ENCODE measurements around the gene RABGAP1.

The RABGAP1 gene

DNA sequence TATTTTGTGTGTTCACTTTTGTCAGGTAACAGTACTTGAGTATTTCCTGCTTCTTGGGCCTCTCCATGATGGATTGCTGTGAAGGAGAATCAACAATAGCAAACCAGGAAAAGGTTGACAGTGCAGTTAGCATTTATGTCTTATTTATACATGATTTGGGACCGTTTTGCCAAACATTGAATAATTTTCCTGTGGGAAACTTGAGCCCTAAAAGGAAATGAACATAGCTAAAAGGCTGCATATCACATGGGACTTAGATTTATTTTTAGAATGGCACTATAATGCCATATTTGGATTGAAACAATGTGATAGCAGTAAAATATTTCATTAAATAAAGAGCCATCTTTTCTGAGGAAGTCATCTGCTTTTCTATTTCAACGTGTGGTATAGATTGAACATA lies 107.9 kb downstream of the RABGAP1 start:
- ChIA-PET POLR2A (interaction anchor here (1.2 kb wide), 1 partner anchor 9 kb away, joined by 3 read pairs; no protein-coding TSS in a partner anchor), CTCF (interaction anchor here (1.0 kb wide), 1 partner anchor 25 kb away, joined by 3 read pairs; no protein-coding TSS in a partner anchor)
- TF ChIP-seq SUZ12 (IDR thresholded peaks at IDR 0.05): no peak
- DNase-seq (ENCODE audit: extremely low spot score): no peak

DNA sequence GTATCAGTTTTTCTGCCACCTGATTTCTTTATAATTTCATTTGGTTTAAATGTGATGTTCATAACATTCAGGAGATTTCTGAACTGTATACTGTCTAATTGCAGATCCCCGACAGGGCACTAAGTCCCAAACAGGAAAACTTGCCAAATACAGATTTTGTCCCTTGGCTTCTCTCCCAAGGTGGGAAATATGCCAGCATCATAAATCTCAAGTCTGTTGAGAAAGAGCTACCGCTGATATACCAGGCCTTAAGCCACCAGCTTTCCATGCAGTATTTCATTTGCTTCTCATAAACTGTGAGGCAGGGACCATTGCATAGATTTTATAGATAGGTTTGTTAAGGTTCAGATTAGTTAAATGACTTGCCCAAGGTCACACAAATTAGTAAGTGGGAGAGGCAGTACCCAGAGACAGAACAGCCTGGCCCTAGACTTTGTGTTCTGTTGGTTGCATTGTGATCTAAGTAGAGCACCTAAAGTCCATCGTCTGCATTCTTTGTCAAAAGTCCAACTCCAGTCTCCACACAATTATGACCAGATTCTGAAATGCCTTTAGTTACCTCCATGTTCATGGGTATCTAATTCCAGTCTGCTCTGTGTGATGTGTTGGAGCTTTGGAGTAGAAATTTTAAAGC lies 108.9 kb downstream of the RABGAP1 start:
- DNase-seq (ENCODE audit: extremely low spot score): no peak
- POLR2A ChIA-PET: interaction anchor here (1.2 kb wide), 1 partner anchor 10 kb away, joined by 3 read pairs; no protein-coding TSS in a partner anchor
- TF ChIP-seq ZNF384 (IDR thresholded peaks at IDR 0.05): no peak
- no peak for TF ChIP-seq HDGF (IDR thresholded peaks at IDR 0.05; ENCODE audit: borderline replicate concordance)
- TF ChIP-seq FOXA1 (IDR thresholded peaks at IDR 0.05): no peak
- TF ChIP-seq, protein P1, sequence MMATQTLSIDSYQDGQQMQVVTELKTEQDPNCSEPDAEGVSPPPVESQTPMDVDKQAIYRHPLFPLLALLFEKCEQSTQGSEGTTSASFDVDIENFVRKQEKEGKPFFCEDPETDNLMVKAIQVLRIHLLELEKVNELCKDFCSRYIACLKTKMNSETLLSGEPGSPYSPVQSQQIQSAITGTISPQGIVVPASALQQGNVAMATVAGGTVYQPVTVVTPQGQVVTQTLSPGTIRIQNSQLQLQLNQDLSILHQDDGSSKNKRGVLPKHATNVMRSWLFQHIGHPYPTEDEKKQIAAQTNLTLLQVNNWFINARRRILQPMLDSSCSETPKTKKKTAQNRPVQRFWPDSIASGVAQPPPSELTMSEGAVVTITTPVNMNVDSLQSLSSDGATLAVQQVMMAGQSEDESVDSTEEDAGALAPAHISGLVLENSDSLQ (IDR thresholded peaks at IDR 0.05): no peak
- TF ChIP-seq SP1 (IDR thresholded peaks at IDR 0.05): no peak
- no peak for TF ChIP-seq ELF4 (IDR thresholded peaks at IDR 0.05)
- no peak for TF ChIP-seq TARDBP (IDR thresholded peaks at IDR 0.05)
- TF ChIP-seq FOXK2 (IDR thresholded peaks at IDR 0.05): no peak
- no peak for TF ChIP-seq FOXM1 (IDR thresholded peaks at IDR 0.05; ENCODE audit: borderline replicate concordance)
- TF ChIP-seq NFRKB (IDR thresholded peaks at IDR 0.05): no peak
- no peak for TF ChIP-seq ARNT (IDR thresholded peaks at IDR 0.05)
- TF ChIP-seq L3MBTL2 (conservative IDR thresholded peaks at IDR 0.05): no peak
- CTCF ChIA-PET: no interaction called here

DNA sequence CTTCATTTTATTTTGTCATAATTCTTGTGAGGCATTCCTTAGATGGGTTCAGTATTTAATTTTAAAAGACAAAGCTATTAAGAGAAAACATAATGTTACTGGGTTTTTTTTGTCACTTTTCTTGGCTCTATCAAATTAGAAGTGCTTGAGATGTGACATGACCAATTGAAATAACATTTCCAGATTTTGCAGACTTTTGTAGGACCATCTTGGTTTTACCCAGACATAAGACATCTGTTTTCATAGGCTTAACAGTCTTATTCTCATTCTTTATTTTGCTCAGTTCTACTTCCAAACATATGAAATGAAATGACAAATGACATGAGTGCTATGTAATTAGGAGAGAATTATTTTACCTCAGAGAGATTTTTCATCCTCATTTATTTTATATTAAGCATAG lies 112.2 kb downstream of the RABGAP1 start:
- TF ChIP-seq L3MBTL2 (conservative IDR thresholded peaks at IDR 0.05) (no peak), FOXM1 (IDR thresholded peaks at IDR 0.05; ENCODE audit: borderline replicate concordance) (no peak), NFRKB (IDR thresholded peaks at IDR 0.05) (no peak), SP1 (IDR thresholded peaks at IDR 0.05) (no peak), LEF1 (IDR thresholded peaks at IDR 0.05; ENCODE audit: borderline replicate concordance) (no peak)
- TF ChIP-seq, protein P1 (IDR thresholded peaks at IDR 0.05): no peak
- no peak for DNase-seq (ENCODE audit: extremely low spot score)
- ChIA-PET POLR2A (no interaction called here), CTCF (no interaction called here)

DNA sequence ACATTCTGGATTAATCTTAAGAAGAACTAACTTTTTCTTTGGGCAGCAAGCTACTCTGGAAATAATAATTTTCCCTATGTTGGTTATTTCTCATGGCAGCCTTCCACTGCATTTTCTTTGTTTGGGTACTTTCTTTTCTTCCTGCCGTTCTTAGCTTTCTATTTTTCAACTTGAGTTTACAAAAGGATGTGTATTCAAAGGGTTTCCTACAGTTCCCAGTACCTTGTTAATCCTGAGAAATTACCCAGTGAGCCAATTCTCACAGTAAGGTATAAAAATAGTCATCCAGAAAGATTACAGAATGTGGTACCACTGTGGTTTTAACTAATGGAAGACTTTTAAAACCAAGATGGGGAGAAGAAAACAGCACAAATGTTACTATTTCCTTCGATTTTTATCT lies 112.9 kb downstream of the RABGAP1 start:
- TF ChIP-seq FOXA1 (IDR thresholded peaks at IDR 0.05): no peak
- no peak for TF ChIP-seq FOXK2 (IDR thresholded peaks at IDR 0.05)
- TF ChIP-seq, protein P1 (IDR thresholded peaks at IDR 0.05): no peak
- TF ChIP-seq LEF1 (IDR thresholded peaks at IDR 0.05; ENCODE audit: borderline replicate concordance): no peak
- TF ChIP-seq HDGF (IDR thresholded peaks at IDR 0.05; ENCODE audit: borderline replicate concordance): no peak
- no peak for TF ChIP-seq SP1 (IDR thresholded peaks at IDR 0.05)
- no peak for TF ChIP-seq ELF4 (IDR thresholded peaks at IDR 0.05)
- TF ChIP-seq SUZ12 (IDR thresholded peaks at IDR 0.05): no peak
- TF ChIP-seq FOXM1 (IDR thresholded peaks at IDR 0.05; ENCODE audit: borderline replicate concordance): no peak
- no peak for TF ChIP-seq ZNF384 (IDR thresholded peaks at IDR 0.05)
- DNase-seq (ENCODE audit: extremely low spot score): no peak

DNA sequence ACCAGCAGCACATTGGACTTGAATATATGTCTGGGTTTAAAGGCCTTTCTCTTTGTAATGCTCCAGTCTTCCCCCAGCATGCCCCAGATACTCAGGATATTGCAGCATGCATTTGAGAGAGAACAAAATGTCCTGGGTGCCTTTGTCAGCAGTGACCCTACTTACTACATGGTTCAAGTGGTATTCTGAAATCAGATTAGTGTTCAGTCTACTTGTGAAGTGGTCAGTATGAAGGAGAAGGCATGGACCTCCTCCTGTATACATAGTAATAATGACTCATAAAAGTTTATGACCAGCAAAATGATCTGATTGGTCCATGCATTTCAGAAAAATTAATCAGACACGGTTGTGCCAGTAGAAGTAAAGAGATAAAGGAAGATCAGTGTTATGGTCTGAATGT lies 118.0 kb downstream of the RABGAP1 start:
- DNase-seq (ENCODE audit: extremely low spot score): no peak
- POLR2A ChIA-PET: no interaction called here
- CTCF ChIA-PET: no interaction called here
- no peak for TF ChIP-seq FOXM1 (IDR thresholded peaks at IDR 0.05; ENCODE audit: borderline replicate concordance)
- TF ChIP-seq L3MBTL2 (conservative IDR thresholded peaks at IDR 0.05): no peak
- no peak for TF ChIP-seq NFRKB (IDR thresholded peaks at IDR 0.05)
- TF ChIP-seq, protein P1 (IDR thresholded peaks at IDR 0.05): no peak
- no peak for TF ChIP-seq TARDBP (IDR thresholded peaks at IDR 0.05)
- no peak for TF ChIP-seq SP1 (IDR thresholded peaks at IDR 0.05)
- no peak for TF ChIP-seq SUZ12 (IDR thresholded peaks at IDR 0.05)
- TF ChIP-seq FOXK2 (IDR thresholded peaks at IDR 0.05): no peak

More for the DNA sequence above, 112.9 kb downstream of the RABGAP1 start:
- CTCF ChIA-PET: no interaction called here
- POLR2A ChIA-PET: no interaction called here

DNA sequence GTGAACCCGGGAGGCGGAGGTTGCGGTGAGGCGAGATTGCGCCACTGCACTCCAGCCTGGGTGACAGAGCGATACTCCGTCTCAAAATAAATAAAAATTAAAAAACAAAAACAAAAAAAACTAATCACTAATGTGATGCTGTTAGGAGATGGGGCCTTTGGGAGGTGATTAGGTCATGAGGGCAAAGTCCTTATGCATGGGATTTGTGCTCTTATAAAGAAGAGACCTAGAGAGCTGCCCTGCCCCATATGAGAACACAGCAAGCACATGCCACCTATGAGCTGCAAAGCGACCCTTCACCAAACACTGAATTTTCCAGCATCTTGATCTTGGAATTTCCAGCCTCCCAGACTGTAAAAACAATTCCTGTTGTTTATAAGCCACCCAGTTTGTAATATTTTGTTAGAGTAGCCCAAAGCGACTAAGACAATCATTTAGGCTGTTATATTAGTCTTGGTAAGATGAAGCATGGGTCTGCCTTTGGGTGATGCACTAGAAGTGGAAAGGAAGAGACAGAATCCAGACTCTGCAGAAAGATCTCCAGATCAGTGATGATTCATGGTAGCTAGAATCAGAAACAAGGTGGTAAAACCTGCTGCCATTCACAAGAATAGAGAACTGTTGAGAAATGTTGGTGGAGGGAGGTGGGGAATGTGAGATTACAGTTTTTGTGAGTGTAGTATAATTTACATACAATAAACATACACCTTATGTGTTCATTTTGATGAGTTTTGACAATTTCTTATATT lies 118.8 kb downstream of the RABGAP1 start:
- ChIA-PET CTCF (no interaction called here), POLR2A (no interaction called here)
- TF ChIP-seq ZNF384 (IDR thresholded peaks at IDR 0.05): no peak
- TF ChIP-seq SP1 (IDR thresholded peaks at IDR 0.05): no peak
- TF ChIP-seq BHLHE40 (IDR thresholded peaks at IDR 0.05; ENCODE audit: borderline replicate concordance): no peak
- TF ChIP-seq FOXA1 (IDR thresholded peaks at IDR 0.05): no peak
- TF ChIP-seq FOXK2 (IDR thresholded peaks at IDR 0.05): no peak
- TF ChIP-seq ARNT (IDR thresholded peaks at IDR 0.05): no peak
- no peak for DNase-seq (ENCODE audit: extremely low spot score)
